RWPE2 (cell line): ENCODE data around the gene PCCA.
A peak's percentile ranks its signal among the peaks of the same experiment; 100 is the strongest.

ENCODE experiments used
- ATAC-seq: fragments of 200-7000 bp; cut with Tn5 transposase; 3 replicates; pipeline ENCODE4 v1.9.1; 2021; ENCODE audit warnings: low read depth
- DNase-seq: peaks from one replicate; pipeline ENCODE4 v3.0.0-alpha.2; 2020; ENCODE audit warnings: low spot score
- H3K27ac ChIP-seq: fragments of 450-650 bp; 2 replicates; pipeline ENCODE4 v1.5.1; 2017; ENCODE audit warnings: mild to moderate bottlenecking; ENCODE audit not compliant: poor library complexity, severe bottlenecking
- H3K27me3 ChIP-seq: fragments of 250-450 bp; sonication (Bioruptor Pico); 2 replicates; pipeline ENCODE4 v1.5.1; 2021; ENCODE audit warnings: mild to moderate bottlenecking, moderate library complexity; ENCODE audit not compliant: insufficient read depth, poor library complexity, severe bottlenecking
- H3K36me3 ChIP-seq: fragments of 250-450 bp; sonication (Bioruptor Pico); 2 replicates; pipeline ENCODE4 v1.5.1; 2020; ENCODE audit warnings: low read depth, mild to moderate bottlenecking, moderate library complexity
- H3K4me1 ChIP-seq: fragments of 250-450 bp; sonication (Bioruptor Pico); 2 replicates; pipeline ENCODE4 v1.5.1; 2021; ENCODE audit warnings: mild to moderate bottlenecking, moderate library complexity; ENCODE audit not compliant: insufficient read depth, poor library complexity, severe bottlenecking
- H3K4me3 ChIP-seq: fragments of 250-450 bp; sonication (Bioruptor Pico); 2 replicates; pipeline ENCODE4 v1.5.1; 2021; ENCODE audit warnings: mild to moderate bottlenecking, moderate library complexity; ENCODE audit not compliant: severe bottlenecking
- H3K9me3 ChIP-seq: fragments of 250-450 bp; sonication (Bioruptor Pico); 2 replicates; pipeline ENCODE4 v1.5.1; 2021; ENCODE audit warnings: mild to moderate bottlenecking, moderate library complexity; ENCODE audit not compliant: severe bottlenecking
- TF ChIP-seq, protein P1 (sequence below): fragments of 450-650 bp; IDR thresholded peaks from one replicate; pipeline ENCODE4 v1.5.1; 2017; ENCODE audit warnings: mild to moderate bottlenecking, moderate library complexity; ENCODE audit not compliant: poor library complexity, severe bottlenecking

The PCCA gene

DNA sequence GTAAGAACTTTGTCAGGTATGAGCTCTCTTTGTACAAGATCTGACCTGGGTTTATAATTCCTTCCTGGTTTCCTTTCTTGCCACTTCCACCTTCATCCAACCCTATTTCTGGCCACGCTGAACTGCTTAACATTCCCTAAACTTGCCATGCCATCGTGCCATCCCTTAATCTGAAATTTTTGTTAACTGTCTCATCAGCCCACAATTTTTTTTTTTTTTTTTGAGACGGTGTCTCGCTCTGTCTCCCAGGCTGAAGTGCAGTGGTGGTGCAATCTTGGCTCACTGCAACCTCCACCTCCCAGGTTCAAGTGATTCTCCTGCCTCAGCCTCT is 355.1 kb downstream of the PCCA start:
- Histone ChIP-seq H3K27me3 (no peaks in the 10 kb centered on the region), H3K4me1 (peaks cover 4% of the 10 kb centered on the region), H3K9me3 (no peaks in the 10 kb centered on the region), H3K27ac (no peak overlapping the region), H3K4me3 (no peak overlapping the region), H3K36me3 (no peaks in the 10 kb centered on the region)
- TF ChIP-seq, protein P1, sequence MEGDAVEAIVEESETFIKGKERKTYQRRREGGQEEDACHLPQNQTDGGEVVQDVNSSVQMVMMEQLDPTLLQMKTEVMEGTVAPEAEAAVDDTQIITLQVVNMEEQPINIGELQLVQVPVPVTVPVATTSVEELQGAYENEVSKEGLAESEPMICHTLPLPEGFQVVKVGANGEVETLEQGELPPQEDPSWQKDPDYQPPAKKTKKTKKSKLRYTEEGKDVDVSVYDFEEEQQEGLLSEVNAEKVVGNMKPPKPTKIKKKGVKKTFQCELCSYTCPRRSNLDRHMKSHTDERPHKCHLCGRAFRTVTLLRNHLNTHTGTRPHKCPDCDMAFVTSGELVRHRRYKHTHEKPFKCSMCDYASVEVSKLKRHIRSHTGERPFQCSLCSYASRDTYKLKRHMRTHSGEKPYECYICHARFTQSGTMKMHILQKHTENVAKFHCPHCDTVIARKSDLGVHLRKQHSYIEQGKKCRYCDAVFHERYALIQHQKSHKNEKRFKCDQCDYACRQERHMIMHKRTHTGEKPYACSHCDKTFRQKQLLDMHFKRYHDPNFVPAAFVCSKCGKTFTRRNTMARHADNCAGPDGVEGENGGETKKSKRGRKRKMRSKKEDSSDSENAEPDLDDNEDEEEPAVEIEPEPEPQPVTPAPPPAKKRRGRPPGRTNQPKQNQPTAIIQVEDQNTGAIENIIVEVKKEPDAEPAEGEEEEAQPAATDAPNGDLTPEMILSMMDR, result no peak
- DNase-seq (no peak), ATAC-seq (no peak)

DNA sequence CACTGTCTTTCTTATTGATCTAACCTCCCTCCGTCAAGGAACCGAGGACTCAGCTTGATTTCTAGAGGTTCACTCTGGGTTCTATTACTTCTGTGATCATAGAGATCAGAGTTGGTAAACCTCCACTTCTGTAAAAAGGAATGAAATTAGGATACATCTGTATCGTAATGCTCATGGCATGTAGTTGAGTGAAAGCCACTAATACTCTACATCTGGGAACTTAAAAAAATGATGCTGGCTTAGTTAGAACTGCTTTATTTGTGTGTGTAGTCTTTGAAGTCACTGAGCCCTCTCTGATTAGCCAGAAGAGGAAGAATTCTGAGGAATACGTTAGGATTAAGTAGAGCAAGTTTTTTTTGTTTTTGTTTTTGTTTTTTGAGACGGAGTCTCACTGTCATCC is 358.9 kb downstream of the PCCA start:
- Histone ChIP-seq H3K36me3 (0 out of 2 replicates have a peak, but pooled peaks cover 3% of the 10 kb centered on the region), H3K27ac (no peak overlapping the region), H3K27me3 (no peaks in the 10 kb centered on the region), H3K4me1 (no peaks in the 10 kb centered on the region), H3K4me3 (no peak overlapping the region), H3K9me3 (no peaks in the 10 kb centered on the region)
- TF ChIP-seq, protein P1, result no peak
- ATAC-seq (no peak), DNase-seq (no peak)

DNA sequence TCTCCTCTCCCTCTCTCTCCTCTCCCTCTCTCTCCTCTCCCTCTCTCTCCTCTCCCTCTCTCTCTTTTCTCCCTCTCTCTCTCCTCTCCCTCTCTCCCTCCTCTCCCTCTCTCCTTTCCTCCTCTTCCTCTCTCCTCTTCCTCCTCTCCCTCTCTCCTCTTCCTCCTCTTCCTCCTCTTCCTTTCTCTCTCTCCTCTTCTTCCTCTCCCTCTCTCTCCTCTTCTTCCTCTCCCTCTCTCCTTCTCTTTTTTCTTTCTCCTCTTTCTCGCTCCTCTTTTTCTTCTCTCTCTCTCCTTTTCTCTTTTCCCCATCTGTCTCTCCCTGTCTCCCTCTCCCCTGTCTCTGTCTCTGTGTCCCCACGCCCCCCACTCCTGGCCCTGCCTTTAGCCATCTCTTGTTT is 363.0 kb downstream of the PCCA start:
- no peak overlapping the region for H3K4me3 ChIP-seq
- no peak overlapping the region for H3K27ac ChIP-seq
- ATAC-seq, result no peak
- no peaks in the 10 kb centered on the region for H3K27me3 ChIP-seq
- 0 out of 2 replicates have a peak, but pooled peaks cover 3% of the 10 kb centered on the region for H3K36me3 ChIP-seq
- H3K4me1 ChIP-seq, result peaks cover 11% of the 10 kb centered on the region
- no peak for DNase-seq
- H3K9me3 ChIP-seq, result no peaks in the 10 kb centered on the region
- TF ChIP-seq, protein P1, result no peak

DNA sequence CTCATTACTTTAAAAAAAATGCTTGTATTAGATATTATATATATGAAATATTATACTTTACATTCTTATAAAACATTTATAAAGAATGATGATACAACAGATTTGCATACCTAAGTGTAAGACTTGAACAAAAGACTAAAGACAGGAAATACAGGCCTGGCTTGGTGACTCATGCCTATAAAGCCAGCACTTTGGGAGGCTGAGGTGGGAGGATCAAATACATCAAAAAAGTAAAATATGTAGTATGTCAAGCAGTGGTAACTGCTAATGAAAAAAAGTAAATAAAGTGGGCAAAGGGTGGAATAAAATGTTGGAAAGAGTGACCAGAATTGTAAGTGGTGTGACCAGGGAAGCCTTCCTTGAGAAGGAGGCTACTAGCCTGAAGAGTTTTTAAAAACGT is 366.0 kb downstream of the PCCA start:
- TF ChIP-seq, protein P1, result no peak
- Histone ChIP-seq H3K4me3 (no peak overlapping the region), H3K36me3 (no peaks in the 10 kb centered on the region), H3K4me1 (peaks cover 11% of the 10 kb centered on the region), H3K9me3 (peaks cover 3% of the 10 kb centered on the region), H3K27me3 (no peaks in the 10 kb centered on the region), H3K27ac (peak overlapping the region; percentile 11)
- DNase-seq (no peak), ATAC-seq (peak; percentile 94)

DNA sequence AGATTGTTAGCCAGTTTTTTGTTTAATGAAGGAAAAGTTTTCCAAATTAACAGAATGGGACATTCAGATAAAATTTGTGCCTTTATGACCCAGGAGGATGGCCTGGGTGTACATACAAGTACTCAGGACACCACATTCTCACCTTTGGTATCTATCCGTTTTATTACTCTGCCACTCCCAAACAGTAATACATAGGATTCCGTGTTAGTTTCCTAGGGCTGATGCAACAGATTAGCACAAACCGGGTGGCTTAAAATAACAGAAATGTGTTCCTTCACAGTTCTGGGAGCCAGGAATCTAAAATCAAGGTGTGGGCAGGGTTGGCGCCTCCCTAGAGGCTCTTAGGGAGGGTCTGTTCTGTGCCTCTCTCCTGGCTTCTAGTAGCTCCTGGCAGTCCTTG is 369.8 kb downstream of the PCCA start:
- Histone ChIP-seq H3K36me3 (no peaks in the 10 kb centered on the region), H3K27ac (no peak overlapping the region), H3K27me3 (no peaks in the 10 kb centered on the region), H3K4me3 (no peak overlapping the region), H3K9me3 (peaks cover 3% of the 10 kb centered on the region), H3K4me1 (peaks cover 11% of the 10 kb centered on the region)
- DNase-seq, result no peak
- TF ChIP-seq, protein P1, result no peak
- no peak for ATAC-seq
